GM12801 (cell line): ENCODE data around the gene SEMA5B.

Experiments
- CTCF ChIP-seq: IDR thresholded peaks from one replicate; pipeline ENCODE4 v1.5.1; 2011; ENCODE audit warnings: control low read depth; ENCODE audit not compliant: insufficient read length; ENCODE audit errors: extremely low read depth

SEMA5B gene

GRCh38 chr3:122984007-122984406, 43.6 kb downstream of the SEMA5B start:
- TF ChIP-seq CTCF: no peak

- TF ChIP-seq CTCF: no peak
Observed at GRCh38 chr3:122982216-122983185, 45.1 kb downstream of the SEMA5B start.

GRCh38 chr3:122979211-122979610, 48.4 kb downstream of the SEMA5B start:
- no peak for TF ChIP-seq CTCF

- no peak for TF ChIP-seq CTCF
Observed at GRCh38 chr3:122978569-122978968, 49.0 kb downstream of the SEMA5B start.

GRCh38 chr3:122977746-122978466, 49.7 kb downstream of the SEMA5B start:
- TF ChIP-seq CTCF: no peak

GRCh38 chr3:122975924-122976293, 51.7 kb downstream of the SEMA5B start:
- TF ChIP-seq CTCF: no peak

- no peak for TF ChIP-seq CTCF
Observed at GRCh38 chr3:122975163-122975923, 52.2 kb downstream of the SEMA5B start.
